WERI-Rb-1 (cell line): ENCODE data around the gene PLEKHH2.

Source experiments
- DNase-seq: peaks from one replicate; pipeline ENCODE4 v3.0.0-alpha.2; 2020
- H3K27ac ChIP-seq: fragments of 250-450 bp; sonication (Bioruptor Pico); 2 replicates; pipeline ENCODE4 v1.5.1; 2020; ENCODE audit warnings: mild to moderate bottlenecking, moderate library complexity
- H3K27me3 ChIP-seq: fragments of 250-450 bp; sonication (Bioruptor Pico); 2 replicates; pipeline ENCODE4 v1.5.1; 2021; ENCODE audit warnings: mild to moderate bottlenecking, low read depth, moderate library complexity; ENCODE audit not compliant: insufficient read depth, severe bottlenecking
- H3K36me3 ChIP-seq: fragments of 250-450 bp; sonication (Bioruptor Pico); 2 replicates; pipeline ENCODE4 v1.5.1; 2020; ENCODE audit warnings: mild to moderate bottlenecking, moderate library complexity
- H3K4me3 ChIP-seq: 2 replicates; pipeline ENCODE4 v1.5.1; 2011; ENCODE audit warnings: low read depth, mild to moderate bottlenecking, control low read depth, low read length
- H3K9me3 ChIP-seq: fragments of 250-450 bp; sonication (Bioruptor Pico); 2 replicates; pipeline ENCODE4 v1.5.1; 2021; ENCODE audit warnings: mild to moderate bottlenecking, moderate library complexity; ENCODE audit not compliant: severe bottlenecking
- CTCF ChIP-seq: IDR thresholded peaks from 2 replicates; pipeline ENCODE4 v1.5.1; 2011; ENCODE audit warnings: low read depth, mild to moderate bottlenecking, control low read depth, inconsistent platforms, low read length

The PLEKHH2 gene

GRCh38 chr2:43737855-43738254 is 100.8 kb downstream of the PLEKHH2 start:
- no peak for TF ChIP-seq CTCF
- H3K9me3 ChIP-seq, result no peaks in the 10 kb centered on the region
- no peak for DNase-seq
- H3K27ac ChIP-seq, result no peak overlapping the region
- no peaks in the 10 kb centered on the region for H3K36me3 ChIP-seq
- no peak overlapping the region for H3K4me3 ChIP-seq
- H3K27me3 ChIP-seq, result no peaks in the 10 kb centered on the region

GRCh38 chr2:43738257-43738656 is 101.2 kb downstream of the PLEKHH2 start:
- no peaks in the 10 kb centered on the region for H3K36me3 ChIP-seq
- no peak overlapping the region for H3K27ac ChIP-seq
- no peak overlapping the region for H3K4me3 ChIP-seq
- H3K27me3 ChIP-seq, result no peaks in the 10 kb centered on the region
- no peaks in the 10 kb centered on the region for H3K9me3 ChIP-seq
- DNase-seq, result no peak
- no peak for TF ChIP-seq CTCF

GRCh38 chr2:43743706-43744105 is 106.6 kb downstream of the PLEKHH2 start:
- no peaks in the 10 kb centered on the region for H3K27me3 ChIP-seq
- no peak for TF ChIP-seq CTCF
- H3K9me3 ChIP-seq, result no peaks in the 10 kb centered on the region
- H3K4me3 ChIP-seq, result no peak overlapping the region
- no peaks in the 10 kb centered on the region for H3K36me3 ChIP-seq
- no peak overlapping the region for H3K27ac ChIP-seq
- DNase-seq, result no peak

GRCh38 chr2:43745457-43745856 is 108.4 kb downstream of the PLEKHH2 start:
- Histone ChIP-seq H3K27me3 (no peaks in the 10 kb centered on the region), H3K9me3 (no peaks in the 10 kb centered on the region), H3K4me3 (no peak overlapping the region), H3K27ac (no peak overlapping the region), H3K36me3 (no peaks in the 10 kb centered on the region)
- no peak for TF ChIP-seq CTCF
- DNase-seq, result no peak

- no peak for DNase-seq
- no peak overlapping the region for H3K4me3 ChIP-seq
- H3K36me3 ChIP-seq, result no peaks in the 10 kb centered on the region
- H3K27ac ChIP-seq, result no peak overlapping the region
- no peaks in the 10 kb centered on the region for H3K27me3 ChIP-seq
- no peak for TF ChIP-seq CTCF
- H3K9me3 ChIP-seq, result no peaks in the 10 kb centered on the region
Observed at GRCh38 chr2:43748333-43748732, 111.3 kb downstream of the PLEKHH2 start.

- no peak overlapping the region for H3K4me3 ChIP-seq
- no peaks in the 10 kb centered on the region for H3K27me3 ChIP-seq
- H3K27ac ChIP-seq, result no peak overlapping the region
- no peak for TF ChIP-seq CTCF
- DNase-seq, result no peak
- no peaks in the 10 kb centered on the region for H3K9me3 ChIP-seq
- no peaks in the 10 kb centered on the region for H3K36me3 ChIP-seq
Observed at GRCh38 chr2:43749583-43749982, 112.5 kb downstream of the PLEKHH2 start.
